ENCODE measurements around the gene TUBGCP2.

The TUBGCP2 gene

GRCh38 chr10:133295426-133296320, 13.0 kb downstream of the TUBGCP2 start:
- in situ Hi-C loops (cut with MboI; ENCODE audit: low sequenced_read_pairs, unreplicated experiment) = no loop called here
- DNase-seq (ENCODE audit: low spot score) = no peak
- TF ChIP-seq CTCF (IDR thresholded peaks at IDR 0.05; ENCODE audit: borderline replicate concordance, control extremely low read depth, extremely low read depth, insufficient read depth, missing control alignments) = no peak

GRCh38 chr10:133294189-133294588, 14.5 kb downstream of the TUBGCP2 start:
- no peak for DNase-seq (ENCODE audit: low spot score)
- in situ Hi-C loops (cut with MboI; ENCODE audit: low sequenced_read_pairs, unreplicated experiment) = no loop called here
- no peak for TF ChIP-seq CTCF (IDR thresholded peaks at IDR 0.05; ENCODE audit: borderline replicate concordance, control extremely low read depth, extremely low read depth, insufficient read depth, missing control alignments)

- no peak for DNase-seq (ENCODE audit: low spot score)
- in situ Hi-C loops (cut with MboI; ENCODE audit: low sequenced_read_pairs, unreplicated experiment) = no loop called here
- TF ChIP-seq CTCF (IDR thresholded peaks at IDR 0.05; ENCODE audit: borderline replicate concordance, control extremely low read depth, extremely low read depth, insufficient read depth, missing control alignments) = no peak
Observed at GRCh38 chr10:133293810-133294119, 14.9 kb downstream of the TUBGCP2 start.

GRCh38 chr10:133292919-133293809, 15.5 kb downstream of the TUBGCP2 start:
- in situ Hi-C loops (cut with MboI; ENCODE audit: low sequenced_read_pairs, unreplicated experiment) = no loop called here
- no peak for DNase-seq (ENCODE audit: low spot score)
- no peak for TF ChIP-seq CTCF (IDR thresholded peaks at IDR 0.05; ENCODE audit: borderline replicate concordance, control extremely low read depth, extremely low read depth, insufficient read depth, missing control alignments)

GRCh38 chr10:133289761-133290160, 18.9 kb downstream of the TUBGCP2 start:
- in situ Hi-C loops (cut with MboI; ENCODE audit: low sequenced_read_pairs, unreplicated experiment) = no loop called here
- DNase-seq (ENCODE audit: low spot score) = no peak
- TF ChIP-seq CTCF (IDR thresholded peaks at IDR 0.05; ENCODE audit: borderline replicate concordance, control extremely low read depth, extremely low read depth, insufficient read depth, missing control alignments) = no peak

GRCh38 chr10:133287832-133288500, 20.7 kb downstream of the TUBGCP2 start:
- TF ChIP-seq CTCF (IDR thresholded peaks at IDR 0.05; ENCODE audit: borderline replicate concordance, control extremely low read depth, extremely low read depth, insufficient read depth, missing control alignments) = no peak
- in situ Hi-C loops (cut with MboI; ENCODE audit: low sequenced_read_pairs, unreplicated experiment) = no loop called here
- no peak for DNase-seq (ENCODE audit: low spot score)

Data from GM13976 (cell line).